Endothelial cell of umbilical vein (primary cell): ENCODE data around the gene RSPO1. TPM values are rescaled to one million over a fixed set of nuclear protein-coding genes. Genes with fewer than 3 reads are reported as not detected.

Source experiments
- BruUV-seq: library from RNA; stranded (reverse); fragments of 400-500 nt; replicated peaks from 2 replicates; lab custom pipeline; 2021; lab: Mats Ljungman, UMichigan
- CTCF ChIA-PET: fragments of 300-600, 350-600 bp; sonication (Branson Sonifier 250); formaldehyde crosslinking; loops from one replicate; lab custom pipeline; 2021; ENCODE audit warnings: antibody characterized with exemption, inconsistent platforms; lab: Charles Lee
- POLR2A ChIA-PET: fragments of 300-600, 350-600 bp; sonication (Branson Sonifier 250); formaldehyde crosslinking; loops from one replicate; lab custom pipeline; 2021; ENCODE audit warnings: antibody characterized with exemption, inconsistent platforms; lab: Charles Lee
- DNase-seq: peaks from one replicate; pipeline ENCODE4 v3.0.0-alpha.2; 2011; ENCODE audit warnings: low read depth, low spot score
- FAIRE-seq: peaks from 2 replicates; lab custom pipeline; 2011; peaks lifted over from hg19 to GRCh38; lab: Jason Lieb, UNC
- H2AFZ ChIP-seq: 2 replicates; pipeline ENCODE4 v1.6.0; 2012; ENCODE audit warnings: low read depth, low read length, control low read depth, inconsistent platforms
- H3K27ac ChIP-seq: 2 replicates; pipeline ENCODE4 v1.5.1; 2011; ENCODE audit warnings: low read depth, mild to moderate bottlenecking, control low read depth, low read length, moderate library complexity; ENCODE audit not compliant: insufficient read depth
- H3K27me3 ChIP-seq, 2 experiments: 2 replicates each; pipeline versions ENCODE4 v1.6.0 to v1.6.1; 2011; ENCODE audit warnings: low read length in 2 of 2, mixed read lengths in 1 of 2; ENCODE audit not compliant: control insufficient read depth in 2 of 2, insufficient read depth in 2 of 2
- H3K36me3 ChIP-seq, 2 experiments: 2 replicates in 1 of 2; 3 replicates in 1 of 2; pipeline ENCODE4 v1.5.1; 2011; ENCODE audit warnings: low read length in 2 of 2, mild to moderate bottlenecking in 1 of 2, moderate library complexity in 1 of 2; ENCODE audit not compliant: control insufficient read depth in 2 of 2, insufficient read depth in 2 of 2; ENCODE audit errors: extremely low read depth in 1 of 2
- H3K4me1 ChIP-seq: 3 replicates; pipeline ENCODE4 v1.5.1; 2011; ENCODE audit warnings: mild to moderate bottlenecking, low read length; ENCODE audit not compliant: control insufficient read depth, insufficient read depth; ENCODE audit errors: extremely low read depth
- H3K4me2 ChIP-seq: 2 replicates; pipeline ENCODE4 v1.6.1; 2011; ENCODE audit warnings: low read length, control low read depth, mixed read lengths; ENCODE audit not compliant: insufficient read depth
- H3K4me3 ChIP-seq, 3 experiments: fragments of 200-600 bp in 1 of 3; sonication (generic), shearing (Covaris generic) in 1 of 3; replicated peaks in 1 of 3; 2 replicates each; pipeline ENCODE4 v1.5.1; 2011 to 2016; ENCODE audit warnings: control low read depth in 3 of 3, low read length in 3 of 3, mild to moderate bottlenecking in 2 of 3, inconsistent platforms in 1 of 3, low read depth in 1 of 3, moderate library complexity in 1 of 3; ENCODE audit not compliant: insufficient read depth in 1 of 3
- H3K79me2 ChIP-seq: 2 replicates; pipeline ENCODE4 v1.6.0; 2012; ENCODE audit warnings: low read length, inconsistent platforms; ENCODE audit not compliant: control insufficient read depth, insufficient read depth
- H3K9ac ChIP-seq: replicated peaks from 2 replicates; pipeline ENCODE3; 2011; ENCODE audit warnings: low read length, control low read depth; ENCODE audit not compliant: insufficient read depth; ENCODE audit errors: extremely low read depth
- H3K9me1 ChIP-seq: replicated peaks from 3 replicates; pipeline ENCODE4 v1.6.0; 2011; ENCODE audit warnings: mild to moderate bottlenecking, low read length; ENCODE audit not compliant: control insufficient read depth, insufficient read depth; ENCODE audit errors: extremely low read depth
- H3K9me3 ChIP-seq: replicated peaks from 2 replicates; pipeline ENCODE4 v1.5.1; 2012; ENCODE audit warnings: low read length, inconsistent platforms; ENCODE audit not compliant: control insufficient read depth, insufficient read depth
- H4K20me1 ChIP-seq: replicated peaks from 2 replicates; pipeline ENCODE3; 2011; ENCODE audit warnings: mild to moderate bottlenecking, low read length; ENCODE audit not compliant: control insufficient read depth, insufficient read depth; ENCODE audit errors: extremely low read depth
- EZH2 ChIP-seq: IDR thresholded peaks from 2 replicates; pipeline ENCODE4 v1.6.1; 2012; ENCODE audit warnings: borderline replicate concordance, low read depth, mild to moderate bottlenecking, moderate library complexity, low read length, inconsistent platforms; ENCODE audit not compliant: severe bottlenecking
- FOS ChIP-seq: IDR thresholded peaks from 2 replicates; pipeline ENCODE4 v1.6.1; 2011; ENCODE audit warnings: mild to moderate bottlenecking, low read length, moderate library complexity, borderline replicate concordance; ENCODE audit not compliant: insufficient read depth
- GATA2 ChIP-seq: IDR thresholded peaks from 2 replicates; pipeline ENCODE4 v1.7.0; 2011; ENCODE audit warnings: low read depth, mild to moderate bottlenecking, moderate library complexity, mixed read lengths, low read length; ENCODE audit not compliant: insufficient read length, insufficient read depth
- JUN ChIP-seq: IDR thresholded peaks from 2 replicates; pipeline ENCODE4 v1.6.1; 2011; ENCODE audit warnings: borderline replicate concordance, low read depth; ENCODE audit not compliant: insufficient read length, insufficient read depth
- MYC ChIP-seq: IDR thresholded peaks from one replicate; pipeline ENCODE4 v1.6.1; 2011; ENCODE audit warnings: mild to moderate bottlenecking, low read depth, low read length
- POLR2A ChIP-seq: IDR thresholded peaks from 2 replicates; pipeline ENCODE4 v1.6.1; 2012; ENCODE audit warnings: low read depth, mild to moderate bottlenecking, control low read depth, low read length
- POLR2AphosphoS5 ChIP-seq: IDR thresholded peaks from 2 replicates; pipeline ENCODE4 v1.6.1; 2012; ENCODE audit warnings: low read depth, mild to moderate bottlenecking, control low read depth, low read length, moderate library complexity; ENCODE audit not compliant: insufficient read depth
- dilution Hi-C: fragments of 300-500 bp; cut with MboI; formaldehyde crosslinking; loops from one replicate; pipeline ENCODE4 v1.15.0; 2019; ENCODE audit warnings: low sequenced_read_pairs; ENCODE audit not compliant: extremely low pct_ligation_motif_present
- intact Hi-C: fragments of 100-400 bp; cut with micrococcal nuclease; formaldehyde crosslinking; loops from one replicate; pipeline ENCODE4 v1.10.0; 2022
- polyA plus RNA-seq, 4 experiments: library from polyadenylated mRNA; depleted of rRNA in 3 of 4; stranded (reverse) in 3 of 4; unstranded in 1 of 4; fragments of >200 nt; gene quantifications; 2 replicates each; pipeline versions ENCODE4 v1.2.1 to v1.2.3, GENCODE V29; 2011 to 2012; ENCODE audit warnings: missing spikeins in 1 of 4
- total RNA-seq: library from RNA; stranded (reverse); gene quantifications from 2 replicates; pipeline ENCODE4 v1.2.3, GENCODE V29; 2021
- TF ChIP-seq, protein P1 (sequence below), 2 donors: IDR thresholded peaks; 1 replicate in 1 of 2; 2 replicates in 1 of 2; pipeline ENCODE4 v1.5.1; 2011; ENCODE audit warnings: low read length in 2 of 2, mild to moderate bottlenecking in 2 of 2, moderate library complexity in 2 of 2, control low read depth in 1 of 2, inconsistent platforms in 1 of 2, low read depth in 1 of 2; ENCODE audit not compliant: insufficient read depth in 1 of 2; ENCODE audit errors: extremely low read depth in 1 of 2
- TF ChIP-seq, protein P2 (sequence below): IDR thresholded peaks from 2 replicates; pipeline ENCODE4 v1.6.1; 2011; ENCODE audit not compliant: insufficient read depth, insufficient read length

RSPO1 gene
- total and polyA plus RNA-seq, 2 donors (not counting 3 experiments of a cell fraction or from before 2014, with no cell fraction given) = not detected

DNA sequence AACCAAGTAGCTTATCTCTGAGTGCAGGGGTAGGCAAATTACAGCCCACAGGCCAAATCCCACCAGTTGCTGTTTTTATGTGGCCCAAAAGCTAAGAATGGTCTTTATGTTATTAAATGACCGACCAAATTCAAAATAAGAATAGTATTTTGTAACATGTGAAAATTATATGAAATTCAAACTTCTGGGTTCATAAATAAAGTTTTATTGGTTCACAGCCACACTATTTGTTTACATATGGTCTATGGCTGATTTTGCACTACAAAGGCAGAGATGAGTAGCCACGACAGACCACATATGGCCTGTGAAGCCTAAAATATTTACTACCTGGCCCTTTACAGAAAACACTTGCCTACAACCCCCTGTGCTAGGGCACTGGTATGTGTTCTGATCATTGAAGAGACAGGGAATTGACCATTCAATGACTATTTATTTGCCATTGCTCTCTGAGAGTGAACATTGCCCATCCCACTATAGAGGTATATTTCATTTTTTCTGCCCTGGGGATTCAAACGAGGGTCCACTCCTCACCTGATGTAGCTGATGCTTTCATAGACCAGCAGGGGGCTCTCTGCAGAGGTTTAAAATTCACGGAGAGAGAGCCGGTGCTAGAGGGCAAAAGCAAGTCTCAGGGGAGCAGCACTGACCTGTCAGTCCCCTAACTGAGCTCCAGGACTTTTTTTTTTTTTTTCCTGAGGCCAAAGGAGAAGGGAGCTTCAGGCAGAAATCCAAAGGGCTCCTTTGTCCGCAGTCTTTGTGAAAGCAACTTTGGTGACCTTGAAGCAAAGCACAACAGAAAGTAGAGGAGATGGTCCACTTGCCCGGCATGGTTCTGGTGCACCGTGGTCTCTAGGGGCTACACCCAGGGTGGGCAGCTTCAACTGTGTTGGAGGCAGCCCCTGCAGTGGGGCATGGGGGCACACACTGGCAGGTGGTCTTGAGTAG, 31.7 kb downstream of the RSPO1 start:
- no peak overlapping the region for H3K4me2 ChIP-seq
- TF ChIP-seq, protein P1, sequence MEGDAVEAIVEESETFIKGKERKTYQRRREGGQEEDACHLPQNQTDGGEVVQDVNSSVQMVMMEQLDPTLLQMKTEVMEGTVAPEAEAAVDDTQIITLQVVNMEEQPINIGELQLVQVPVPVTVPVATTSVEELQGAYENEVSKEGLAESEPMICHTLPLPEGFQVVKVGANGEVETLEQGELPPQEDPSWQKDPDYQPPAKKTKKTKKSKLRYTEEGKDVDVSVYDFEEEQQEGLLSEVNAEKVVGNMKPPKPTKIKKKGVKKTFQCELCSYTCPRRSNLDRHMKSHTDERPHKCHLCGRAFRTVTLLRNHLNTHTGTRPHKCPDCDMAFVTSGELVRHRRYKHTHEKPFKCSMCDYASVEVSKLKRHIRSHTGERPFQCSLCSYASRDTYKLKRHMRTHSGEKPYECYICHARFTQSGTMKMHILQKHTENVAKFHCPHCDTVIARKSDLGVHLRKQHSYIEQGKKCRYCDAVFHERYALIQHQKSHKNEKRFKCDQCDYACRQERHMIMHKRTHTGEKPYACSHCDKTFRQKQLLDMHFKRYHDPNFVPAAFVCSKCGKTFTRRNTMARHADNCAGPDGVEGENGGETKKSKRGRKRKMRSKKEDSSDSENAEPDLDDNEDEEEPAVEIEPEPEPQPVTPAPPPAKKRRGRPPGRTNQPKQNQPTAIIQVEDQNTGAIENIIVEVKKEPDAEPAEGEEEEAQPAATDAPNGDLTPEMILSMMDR (IDR thresholded peaks at IDR 0.05; ENCODE audit: extremely low read depth in 1 of 2, insufficient read depth in 1 of 2, low read depth in 1 of 2, low read length in 2 of 2) = peak; percentile 67
- TF ChIP-seq POLR2A = no peak
- no peak overlapping the region for H2AFZ ChIP-seq
- H3K79me2 ChIP-seq = no peaks in the 10 kb centered on the region
- no peaks in the 10 kb centered on the region for H3K36me3 ChIP-seq
- ChIA-PET POLR2A (interaction anchor here (0.7 kb wide), 2 partner anchors 82 to 102 kb away, joined by 4 to 5 read pairs; no protein-coding TSS in a partner anchor), CTCF (interaction anchor here (0.6 to 4.5 kb wide), 26 partner anchors 9 to 1232 kb away, joined by 3 to 69 read pairs (median 4); partner anchors contain the start of genes C1orf122, DNALI1, MEAF6 and YRDC)
- H4K20me1 ChIP-seq = no peaks in the 10 kb centered on the region
- BruUV-seq = no TSS peak
- H3K27ac ChIP-seq = no peak overlapping the region
- intact Hi-C loops (loop anchor here (1.0 kb wide), 3 partner anchors 24 to 256 kb away; partner anchors contain the start of gene MTF1), dilution Hi-C loops (no loop called here)
- no peak overlapping the region for H3K9ac ChIP-seq
- H3K27me3 ChIP-seq = peaks cover 8 to 24% of the 10 kb centered on the region in 2 experiments
- H3K4me3 ChIP-seq = no peak overlapping the region
- H3K9me3 ChIP-seq = no peaks in the 10 kb centered on the region
- H3K4me1 ChIP-seq = no peaks in the 10 kb centered on the region
- no peaks in the 10 kb centered on the region for H3K9me1 ChIP-seq
- peak; percentile 20 for DNase-seq
- FAIRE-seq = peak; percentile 52

DNA sequence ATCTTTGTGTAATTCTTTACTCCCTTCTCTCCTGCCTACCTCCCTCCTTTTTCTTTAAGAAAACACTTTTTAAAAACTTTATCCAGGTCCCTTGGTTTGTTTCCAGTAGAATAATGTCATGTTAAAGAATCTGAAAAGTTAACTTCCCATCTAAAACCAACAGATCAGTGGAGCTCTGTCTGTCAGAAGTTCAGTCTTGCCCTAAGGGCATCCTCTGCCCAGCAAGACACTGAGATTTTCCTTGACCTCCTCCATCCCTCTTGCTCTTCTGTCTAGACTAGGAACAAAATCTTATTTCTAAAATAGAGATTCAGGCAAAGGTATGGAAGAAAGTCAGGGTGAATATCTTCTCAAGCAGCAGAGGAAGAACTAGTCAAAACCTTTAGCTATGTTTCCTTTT, 33.3 kb downstream of the RSPO1 start:
- H3K4me1 ChIP-seq = no peaks in the 10 kb centered on the region
- no peak overlapping the region for H2AFZ ChIP-seq
- dilution Hi-C loops = no loop called here
- H3K79me2 ChIP-seq = no peaks in the 10 kb centered on the region
- TF ChIP-seq EZH2 (no peak), POLR2AphosphoS5 (no peak), FOS (no peak), POLR2A (no peak), JUN (no peak), MYC (no peak), GATA2 (no peak)
- TF ChIP-seq, protein P1 (IDR thresholded peaks at IDR 0.05; ENCODE audit: extremely low read depth in 1 of 2, insufficient read depth in 1 of 2, low read depth in 1 of 2, low read length in 2 of 2) = no peak
- TF ChIP-seq, protein P2, sequence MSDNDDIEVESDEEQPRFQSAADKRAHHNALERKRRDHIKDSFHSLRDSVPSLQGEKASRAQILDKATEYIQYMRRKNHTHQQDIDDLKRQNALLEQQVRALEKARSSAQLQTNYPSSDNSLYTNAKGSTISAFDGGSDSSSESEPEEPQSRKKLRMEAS = no peak
- DNase-seq (no peak), FAIRE-seq (no peak)
- H3K27ac ChIP-seq = no peak overlapping the region
- ChIA-PET POLR2A (no interaction called here), CTCF (interaction anchor here (1.0 to 4.5 kb wide), 6 partner anchors 14 to 80 kb away, joined by 3 to 69 read pairs (median 7); no protein-coding TSS in a partner anchor)
- no peaks in the 10 kb centered on the region for H3K36me3 ChIP-seq
- intact Hi-C loops = no loop called here
- peaks cover 4 to 25% of the 10 kb centered on the region in 2 experiments for H3K27me3 ChIP-seq
- H3K9me3 ChIP-seq = no peaks in the 10 kb centered on the region
- BruUV-seq = no TSS peak
- H3K4me2 ChIP-seq = no peak overlapping the region
- H3K9ac ChIP-seq = no peak overlapping the region
- no peak overlapping the region for H3K4me3 ChIP-seq
- H3K9me1 ChIP-seq = no peaks in the 10 kb centered on the region
- H4K20me1 ChIP-seq = no peaks in the 10 kb centered on the region
